ENCODE results near the gene DNASE1L3. TPM values are rescaled to one million over a fixed set of nuclear protein-coding genes. Genes with fewer than 3 reads are reported as not detected.
A peak's percentile ranks its signal among the peaks of the same experiment; 100 is the strongest.

DNASE1L3 gene
- total and polyA plus RNA-seq, 4 donors = 76.1 to 201 (median 128) TPM

- H3K4me3 ChIP-seq (ENCODE audit: low read depth in 1 of 3, low read length in 3 of 3) = no peak overlapping the region
- no peaks in the 10 kb centered on the region for H3K27me3 ChIP-seq (ENCODE audit: control insufficient read depth in 4 of 4, insufficient read depth in 4 of 4, low read length in 3 of 4)
- no peak overlapping the region for H3K27ac ChIP-seq (ENCODE audit: low read depth in 1 of 2, low read length in 2 of 2)
- TF ChIP-seq JUND (IDR thresholded peaks at IDR 0.05) (peak in 1 of 2 donors; percentile 84), REST (IDR thresholded peaks at IDR 0.05) (peak; percentile 17), SP1 (IDR thresholded peaks at IDR 0.05) (no peak), HNF4G (IDR thresholded peaks at IDR 0.05) (no peak), FOXA1 (IDR thresholded peaks at IDR 0.05) (peak; percentile 37), RXRA (IDR thresholded peaks at IDR 0.05) (peak in 1 of 2 donors; percentile 7), FOXA2 (IDR thresholded peaks at IDR 0.05) (no peak), HNF4A (conservative IDR thresholded peaks at IDR 0.05) (peak in 1 of 2 donors; percentile 38)
- no peaks in the 10 kb centered on the region for H3K36me3 ChIP-seq (ENCODE audit: control insufficient read depth in 4 of 4, insufficient read depth in 3 of 4, low read depth in 1 of 4, low read length in 3 of 4)
- DNase-seq (ENCODE audit: low spot score) = no peak
- 64% methylated on average over 1 of the region's 1 CpG for WGBS
- H3K4me1 ChIP-seq (ENCODE audit: control insufficient read depth in 4 of 4, insufficient read depth in 4 of 4, low read length in 3 of 4) = peaks cover 8 to 33% (median 21%) of the 10 kb centered on the region in 4 donors
- H3K9ac ChIP-seq (ENCODE audit: low read depth in 1 of 2, low read length in 2 of 2) = no peak overlapping the region
- no peaks in the 10 kb centered on the region for H3K9me3 ChIP-seq (ENCODE audit: control insufficient read depth in 4 of 4, low read length in 3 of 4)
Measured at GRCh38 chr3:58180940-58181587, 29.7 kb downstream of the DNASE1L3 start.

- WGBS = 94% methylated on average over 12 of the region's 12 CpGs
- no peaks in the 10 kb centered on the region for H3K9me3 ChIP-seq (ENCODE audit: control insufficient read depth in 4 of 4, low read length in 3 of 4)
- TF ChIP-seq CTCF (IDR thresholded peaks at IDR 0.05; ENCODE audit: low read depth, low read length, missing input control) (no peak), EGR1 (IDR thresholded peaks at IDR 0.05; ENCODE audit: low read depth in 2 of 2) (no peak), SP1 (IDR thresholded peaks at IDR 0.05) (no peak), NR2F2 (IDR thresholded peaks at IDR 0.05) (no peak), RXRA (IDR thresholded peaks at IDR 0.05) (no peak), TAF1 (conservative IDR thresholded peaks at IDR 0.05) (no peak), GABPA (IDR thresholded peaks at IDR 0.05 in 1 of 2, conservative IDR thresholded peaks at IDR 0.05 in 1 of 2) (no peak), ZBTB33 (IDR thresholded peaks at IDR 0.05) (no peak), MAX (IDR thresholded peaks at IDR 0.05) (no peak), JUND (IDR thresholded peaks at IDR 0.05) (no peak), RAD21 (IDR thresholded peaks at IDR 0.05) (no peak), ATF3 (IDR thresholded peaks at IDR 0.05) (no peak), REST (IDR thresholded peaks at IDR 0.05) (no peak)
- H3K27ac ChIP-seq (ENCODE audit: low read depth in 1 of 2, low read length in 2 of 2) = no peak overlapping the region
- H3K4me3 ChIP-seq (ENCODE audit: low read depth in 1 of 3, low read length in 3 of 3) = no peak overlapping the region
- peaks cover 12 to 38% (median 26%) of the 10 kb centered on the region in 4 donors for H3K4me1 ChIP-seq (ENCODE audit: control insufficient read depth in 4 of 4, insufficient read depth in 4 of 4, low read length in 3 of 4)
- no peak overlapping the region for H3K9ac ChIP-seq (ENCODE audit: low read depth in 1 of 2, low read length in 2 of 2)
- no peaks in the 10 kb centered on the region for H3K27me3 ChIP-seq (ENCODE audit: control insufficient read depth in 4 of 4, insufficient read depth in 4 of 4, low read length in 3 of 4)
- H3K36me3 ChIP-seq (ENCODE audit: control insufficient read depth in 4 of 4, insufficient read depth in 3 of 4, low read depth in 1 of 4, low read length in 3 of 4) = no peaks in the 10 kb centered on the region
- no peak for DNase-seq (ENCODE audit: low spot score)
Measured at GRCh38 chr3:58180099-58180880, 30.5 kb downstream of the DNASE1L3 start.
